Measurements from ENCODE around the gene RCE1. TPM values are rescaled to one million over a fixed set of nuclear protein-coding genes. Genes with fewer than 3 reads are reported as not detected.

RCE1 gene
- total RNA-seq, 1 donor from 2014 or later: 14.1 TPM

DNA sequence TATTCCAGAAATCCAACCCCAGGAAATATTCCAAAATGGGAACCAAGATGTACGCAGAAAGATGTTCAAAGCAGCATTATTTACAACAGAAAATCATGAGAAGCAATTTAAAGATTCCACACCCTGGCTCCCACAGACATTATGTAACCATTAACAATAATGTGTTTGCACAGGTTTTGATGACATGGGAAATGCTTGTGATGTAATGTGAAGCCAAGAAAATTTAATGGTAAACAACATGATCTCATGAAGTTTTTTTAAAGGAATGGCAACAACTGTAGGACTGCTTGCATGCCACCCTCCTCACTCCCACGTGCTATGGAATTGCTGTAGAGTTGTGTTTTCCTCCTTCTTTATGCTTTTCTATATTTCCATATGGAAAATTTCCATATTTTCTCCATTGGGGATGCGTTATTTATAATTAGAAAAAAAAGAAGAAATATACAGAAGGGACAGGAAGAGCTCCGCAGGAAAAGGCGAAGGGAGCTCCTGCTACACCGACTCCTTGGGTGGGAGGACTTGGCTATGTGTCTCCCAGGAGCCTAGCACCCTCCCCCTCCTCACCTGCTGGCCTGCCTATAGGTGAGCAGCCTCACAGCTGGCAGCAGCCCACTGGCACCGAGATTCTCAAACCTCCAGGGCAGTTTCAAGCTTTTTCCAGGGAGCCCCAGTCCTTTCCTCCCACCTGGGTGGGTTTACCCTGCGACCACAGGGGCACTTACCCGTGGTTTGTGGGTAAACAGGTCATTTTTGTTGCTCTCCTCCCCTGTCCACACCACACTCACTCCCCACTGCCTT is 34.5 kb downstream of the RCE1 start:
- Histone ChIP-seq H3K9me3 (ENCODE audit: control insufficient read depth in 3 of 3, low read length in 3 of 3) (no peaks in the 10 kb centered on the region), H3K4me3 (ENCODE audit: low read length in 3 of 3) (no peak overlapping the region), H3K27ac (ENCODE audit: low read depth, low read length) (no peak overlapping the region), H3K36me3 (ENCODE audit: control insufficient read depth in 3 of 3, insufficient read depth in 3 of 3, low read length in 3 of 3) (no peaks in the 10 kb centered on the region), H3K4me1 (ENCODE audit: control insufficient read depth in 3 of 3, insufficient read depth in 3 of 3, low read length in 3 of 3) (peaks cover 18 to 45% (median 40%) of the 10 kb centered on the region in 3 donors), H3K27me3 (ENCODE audit: control insufficient read depth in 3 of 3, insufficient read depth in 3 of 3, low read length in 3 of 3) (no peaks in the 10 kb centered on the region), H3K9ac (ENCODE audit: low read depth in 1 of 3, low read length in 3 of 3) (peak overlapping the region in 1 of 3 donors; percentile 3)

DNA sequence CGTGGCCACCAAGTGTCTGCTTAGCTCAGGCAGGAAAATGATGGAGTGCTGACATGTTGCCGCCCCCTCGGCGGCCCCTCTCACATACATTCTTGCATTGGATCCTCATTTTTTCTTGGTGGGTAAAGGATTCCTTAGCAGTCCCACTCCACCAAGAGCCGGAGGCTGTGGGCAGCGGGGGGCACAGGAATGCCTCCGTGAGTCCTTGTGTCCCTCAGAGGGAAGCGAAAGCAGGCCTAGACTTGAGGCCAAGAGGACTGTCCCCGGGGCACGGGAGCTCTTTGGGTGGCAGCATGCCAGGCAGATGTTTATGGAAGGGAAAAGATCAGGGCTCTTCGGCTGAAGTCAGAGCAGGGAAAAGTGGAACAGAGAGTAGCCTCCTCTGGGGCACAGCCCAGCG is 35.2 kb downstream of the RCE1 start:
- no peaks in the 10 kb centered on the region for H3K9me3 ChIP-seq (ENCODE audit: control insufficient read depth in 3 of 3, low read length in 3 of 3)
- H3K27me3 ChIP-seq (ENCODE audit: control insufficient read depth in 3 of 3, insufficient read depth in 3 of 3, low read length in 3 of 3): no peaks in the 10 kb centered on the region
- no peak overlapping the region for H3K27ac ChIP-seq (ENCODE audit: low read depth, low read length)
- H3K9ac ChIP-seq (ENCODE audit: low read depth in 1 of 3, low read length in 3 of 3): no peak overlapping the region
- no peaks in the 10 kb centered on the region for H3K36me3 ChIP-seq (ENCODE audit: control insufficient read depth in 3 of 3, insufficient read depth in 3 of 3, low read length in 3 of 3)
- peaks cover 25 to 52% (median 47%) of the 10 kb centered on the region in 3 donors for H3K4me1 ChIP-seq (ENCODE audit: control insufficient read depth in 3 of 3, insufficient read depth in 3 of 3, low read length in 3 of 3)
- no peak overlapping the region for H3K4me3 ChIP-seq (ENCODE audit: low read length in 3 of 3)

DNA sequence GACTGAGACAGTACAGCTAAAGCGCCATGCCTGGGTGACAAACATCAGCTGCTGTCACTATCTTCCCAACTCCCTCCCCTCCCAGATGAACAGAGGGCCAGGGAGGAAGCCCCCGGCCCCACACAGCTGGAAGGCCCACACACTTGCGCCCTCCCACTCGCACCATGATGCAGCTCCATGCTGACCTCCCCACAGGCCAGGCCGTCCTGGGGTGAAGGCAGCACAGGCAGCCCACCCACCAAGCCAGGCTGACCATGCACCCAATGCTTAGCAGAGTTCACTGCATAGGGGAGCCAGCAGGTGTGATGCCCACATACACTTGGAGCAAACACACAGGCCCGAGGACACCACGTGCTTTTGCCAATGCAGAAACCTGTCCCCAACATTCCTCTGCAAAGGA is 35.8 kb downstream of the RCE1 start:
- Histone ChIP-seq H3K4me1 (ENCODE audit: control insufficient read depth in 3 of 3, insufficient read depth in 3 of 3, low read length in 3 of 3) (peaks cover 25 to 54% (median 49%) of the 10 kb centered on the region in 3 donors), H3K27me3 (ENCODE audit: control insufficient read depth in 3 of 3, insufficient read depth in 3 of 3, low read length in 3 of 3) (no peaks in the 10 kb centered on the region), H3K9me3 (ENCODE audit: control insufficient read depth in 3 of 3, low read length in 3 of 3) (no peaks in the 10 kb centered on the region), H3K36me3 (ENCODE audit: control insufficient read depth in 3 of 3, insufficient read depth in 3 of 3, low read length in 3 of 3) (no peaks in the 10 kb centered on the region), H3K27ac (ENCODE audit: low read depth, low read length) (no peak overlapping the region), H3K9ac (ENCODE audit: low read depth in 1 of 3, low read length in 3 of 3) (no peak overlapping the region), H3K4me3 (ENCODE audit: low read length in 3 of 3) (no peak overlapping the region)

DNA sequence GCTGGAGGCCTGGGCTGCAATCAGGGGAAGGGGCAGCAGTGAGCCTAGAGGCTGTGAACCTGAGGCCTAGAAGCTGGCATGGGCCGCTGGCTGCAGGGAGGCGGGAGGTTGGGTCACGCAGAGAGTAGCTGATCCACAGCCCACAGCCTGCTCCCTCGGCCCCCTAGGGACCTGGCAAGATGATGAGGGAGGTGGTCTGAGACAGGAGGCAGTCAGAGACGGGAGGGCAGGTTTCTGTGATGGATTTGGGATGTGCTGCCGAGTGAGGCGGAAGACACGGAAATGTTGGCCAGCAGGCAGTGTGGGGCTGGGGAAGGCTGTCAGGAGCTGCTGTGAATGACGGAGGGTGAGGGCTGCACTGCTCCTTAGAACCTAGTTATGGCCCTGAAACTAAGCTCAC is 36.3 kb downstream of the RCE1 start:
- Histone ChIP-seq H3K4me3 (ENCODE audit: low read length in 3 of 3) (no peak overlapping the region), H3K9ac (ENCODE audit: low read depth in 1 of 3, low read length in 3 of 3) (no peak overlapping the region), H3K9me3 (ENCODE audit: control insufficient read depth in 3 of 3, low read length in 3 of 3) (no peaks in the 10 kb centered on the region), H3K4me1 (ENCODE audit: control insufficient read depth in 3 of 3, insufficient read depth in 3 of 3, low read length in 3 of 3) (peaks cover 25 to 54% (median 49%) of the 10 kb centered on the region in 3 donors), H3K36me3 (ENCODE audit: control insufficient read depth in 3 of 3, insufficient read depth in 3 of 3, low read length in 3 of 3) (no peaks in the 10 kb centered on the region), H3K27me3 (ENCODE audit: control insufficient read depth in 3 of 3, insufficient read depth in 3 of 3, low read length in 3 of 3) (no peaks in the 10 kb centered on the region), H3K27ac (ENCODE audit: low read depth, low read length) (no peak overlapping the region)

DNA sequence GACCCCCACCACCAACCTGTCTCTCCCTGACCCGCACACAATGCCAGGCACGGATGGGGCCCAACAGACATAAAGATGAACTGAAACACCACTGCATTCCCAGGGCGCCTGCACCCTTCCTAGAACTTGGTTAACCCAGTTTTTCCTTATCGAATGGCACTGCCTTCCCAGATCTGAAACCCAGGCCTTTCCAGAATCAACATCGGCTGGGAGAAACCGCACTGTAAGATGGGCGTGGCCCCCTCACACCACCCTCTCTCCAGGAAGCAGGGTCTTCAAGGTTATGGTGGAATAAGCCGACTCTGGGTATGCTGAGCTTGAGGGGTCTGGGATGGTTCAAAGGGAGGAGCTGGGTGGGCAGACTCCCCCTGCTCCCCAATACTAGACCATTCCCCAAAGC is 36.8 kb downstream of the RCE1 start:
- H3K27ac ChIP-seq (ENCODE audit: low read depth, low read length): no peak overlapping the region
- no peaks in the 10 kb centered on the region for H3K36me3 ChIP-seq (ENCODE audit: control insufficient read depth in 3 of 3, insufficient read depth in 3 of 3, low read length in 3 of 3)
- H3K4me1 ChIP-seq (ENCODE audit: control insufficient read depth in 3 of 3, insufficient read depth in 3 of 3, low read length in 3 of 3): peaks cover 25 to 54% (median 49%) of the 10 kb centered on the region in 3 donors
- H3K27me3 ChIP-seq (ENCODE audit: control insufficient read depth in 3 of 3, insufficient read depth in 3 of 3, low read length in 3 of 3): no peaks in the 10 kb centered on the region
- no peak overlapping the region for H3K9ac ChIP-seq (ENCODE audit: low read depth in 1 of 3, low read length in 3 of 3)
- no peak overlapping the region for H3K4me3 ChIP-seq (ENCODE audit: low read length in 3 of 3)
- H3K9me3 ChIP-seq (ENCODE audit: control insufficient read depth in 3 of 3, low read length in 3 of 3): no peaks in the 10 kb centered on the region

DNA sequence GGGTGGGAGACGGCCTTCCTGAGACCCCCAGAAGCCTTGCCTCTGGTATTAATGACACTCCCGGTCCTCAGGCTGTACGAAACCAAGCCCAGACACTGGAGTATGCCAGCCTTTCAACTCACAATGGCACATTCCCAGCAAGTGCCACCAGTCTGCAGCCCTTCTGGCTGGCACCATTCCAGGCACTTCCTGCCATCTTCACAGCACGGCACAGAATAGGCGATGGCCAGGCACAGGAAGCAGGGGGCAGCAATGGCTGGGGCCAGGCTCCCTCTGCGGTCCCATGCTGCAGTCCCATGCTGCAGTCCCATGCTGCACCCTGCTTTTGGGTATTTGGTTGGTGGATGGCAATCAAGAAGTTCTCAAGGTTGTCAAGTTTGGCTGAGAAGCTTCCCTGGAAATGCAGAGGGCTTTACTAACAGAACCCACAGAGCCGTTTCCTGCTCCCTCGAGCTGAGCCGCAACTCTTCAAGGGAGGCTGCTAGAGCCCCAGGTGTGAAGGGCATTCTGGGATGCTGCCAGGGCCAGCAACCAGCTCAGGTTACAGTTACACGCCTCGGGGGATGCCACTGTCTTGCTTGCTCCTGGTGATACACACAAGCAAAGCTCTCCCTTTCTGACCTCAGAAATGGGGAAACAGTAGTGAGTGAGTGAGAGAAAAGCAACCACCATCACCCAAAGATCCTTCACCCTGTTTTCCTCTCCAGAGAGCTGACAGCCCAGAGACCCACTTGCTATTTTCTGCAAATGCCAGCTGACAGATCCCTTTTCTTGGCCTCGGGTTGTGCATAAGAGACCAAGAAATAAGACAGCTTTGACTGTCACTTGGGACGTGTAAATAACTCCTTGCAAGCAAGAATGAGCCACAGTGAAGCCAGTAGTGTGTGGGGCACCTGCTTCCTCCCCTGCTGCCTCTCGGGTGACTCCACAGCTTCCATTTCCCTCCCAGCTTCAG is 37.5 kb downstream of the RCE1 start:
- Histone ChIP-seq H3K9ac (ENCODE audit: low read depth in 1 of 3, low read length in 3 of 3) (peak overlapping the region in 1 of 3 donors; percentile 62), H3K27me3 (ENCODE audit: control insufficient read depth in 3 of 3, insufficient read depth in 3 of 3, low read length in 3 of 3) (no peaks in the 10 kb centered on the region), H3K4me1 (ENCODE audit: control insufficient read depth in 3 of 3, insufficient read depth in 3 of 3, low read length in 3 of 3) (peaks cover 25 to 54% (median 51%) of the 10 kb centered on the region in 3 donors), H3K27ac (ENCODE audit: low read depth, low read length) (no peak overlapping the region), H3K36me3 (ENCODE audit: control insufficient read depth in 3 of 3, insufficient read depth in 3 of 3, low read length in 3 of 3) (no peaks in the 10 kb centered on the region), H3K4me3 (ENCODE audit: low read length in 3 of 3) (no peak overlapping the region), H3K9me3 (ENCODE audit: control insufficient read depth in 3 of 3, low read length in 3 of 3) (no peaks in the 10 kb centered on the region)

DNA sequence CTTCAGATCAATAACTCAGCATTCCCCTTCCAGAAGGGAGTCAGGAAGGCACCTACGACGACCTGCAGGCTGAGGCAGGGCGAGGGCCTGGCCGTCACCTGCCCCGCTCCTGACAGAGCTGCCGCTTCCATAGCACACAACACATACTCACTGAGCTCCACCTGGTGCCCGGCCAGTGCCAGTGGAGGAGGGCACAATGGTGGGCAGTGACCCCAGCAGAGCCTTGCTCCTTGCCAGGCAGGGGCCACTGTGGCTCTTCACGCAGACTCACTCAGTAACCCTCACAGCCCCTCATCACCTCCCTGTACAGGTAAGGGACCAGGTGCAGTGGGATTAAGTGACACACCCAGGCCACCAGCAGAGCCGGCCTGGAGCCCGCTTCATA is 38.2 kb downstream of the RCE1 start:
- H3K27ac ChIP-seq (ENCODE audit: low read depth, low read length): no peak overlapping the region
- no peaks in the 10 kb centered on the region for H3K9me3 ChIP-seq (ENCODE audit: control insufficient read depth in 3 of 3, low read length in 3 of 3)
- no peak overlapping the region for H3K4me3 ChIP-seq (ENCODE audit: low read length in 3 of 3)
- H3K36me3 ChIP-seq (ENCODE audit: control insufficient read depth in 3 of 3, insufficient read depth in 3 of 3, low read length in 3 of 3): no peaks in the 10 kb centered on the region
- peak overlapping the region in 1 of 3 donors; percentile 62 for H3K9ac ChIP-seq (ENCODE audit: low read depth in 1 of 3, low read length in 3 of 3)
- H3K27me3 ChIP-seq (ENCODE audit: control insufficient read depth in 3 of 3, insufficient read depth in 3 of 3, low read length in 3 of 3): no peaks in the 10 kb centered on the region
- H3K4me1 ChIP-seq (ENCODE audit: control insufficient read depth in 3 of 3, insufficient read depth in 3 of 3, low read length in 3 of 3): peaks cover 24 to 51% (median 44%) of the 10 kb centered on the region in 3 donors

DNA sequence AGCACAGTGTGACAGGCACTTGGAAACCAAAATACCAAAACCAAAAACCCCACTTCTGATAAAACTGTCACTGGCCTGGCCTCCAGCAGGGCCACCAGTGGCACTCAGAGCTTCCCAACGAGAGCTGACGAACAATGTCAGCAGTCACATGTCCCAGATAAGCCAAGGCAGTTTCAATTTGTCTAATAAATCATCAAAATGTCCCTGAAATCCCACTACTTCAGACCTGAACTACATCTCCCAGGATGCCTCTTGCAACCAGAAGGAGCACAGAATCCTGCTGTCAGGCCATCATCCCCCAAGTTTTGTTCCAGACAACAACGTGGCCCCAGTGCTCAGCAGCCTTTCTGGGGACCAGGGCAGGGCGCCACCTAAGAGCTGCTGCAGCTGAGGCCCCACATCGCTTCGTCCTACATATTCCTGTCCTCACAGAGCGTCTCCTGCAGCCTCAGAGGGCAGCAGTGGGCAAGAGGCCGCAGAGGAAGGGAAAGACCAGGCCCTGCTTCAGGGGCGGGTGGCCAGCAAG is 38.7 kb downstream of the RCE1 start:
- Histone ChIP-seq H3K27ac (ENCODE audit: low read depth, low read length) (no peak overlapping the region), H3K27me3 (ENCODE audit: control insufficient read depth in 3 of 3, insufficient read depth in 3 of 3, low read length in 3 of 3) (no peaks in the 10 kb centered on the region), H3K4me3 (ENCODE audit: low read length in 3 of 3) (no peak overlapping the region), H3K4me1 (ENCODE audit: control insufficient read depth in 3 of 3, insufficient read depth in 3 of 3, low read length in 3 of 3) (peaks cover 27 to 51% (median 44%) of the 10 kb centered on the region in 3 donors), H3K36me3 (ENCODE audit: control insufficient read depth in 3 of 3, insufficient read depth in 3 of 3, low read length in 3 of 3) (no peaks in the 10 kb centered on the region), H3K9me3 (ENCODE audit: control insufficient read depth in 3 of 3, low read length in 3 of 3) (no peaks in the 10 kb centered on the region), H3K9ac (ENCODE audit: low read depth in 1 of 3, low read length in 3 of 3) (peak overlapping the region in 1 of 3 donors; percentile 62)

DNA sequence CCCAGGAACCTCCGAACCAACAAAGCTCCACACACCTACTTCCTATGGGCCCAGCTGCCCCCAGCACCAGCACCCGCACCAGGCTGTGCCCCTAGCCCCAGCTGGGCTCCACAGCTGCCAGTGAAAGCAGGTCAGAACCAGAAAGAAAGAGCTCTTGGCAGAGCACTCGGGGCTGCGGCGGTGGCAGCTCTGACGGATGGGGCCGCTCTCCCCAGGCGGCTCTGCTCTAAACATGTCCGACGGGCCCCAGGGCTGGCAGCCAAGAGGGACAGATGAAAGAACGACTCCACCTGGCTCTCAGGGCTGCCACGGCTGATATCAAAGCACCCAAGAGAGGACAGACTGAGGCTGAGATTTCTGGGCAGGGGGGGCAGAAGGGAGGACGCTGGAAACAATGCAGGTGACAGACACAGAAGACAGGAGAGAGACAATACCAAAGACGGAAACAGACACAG is 39.3 kb downstream of the RCE1 start:
- Histone ChIP-seq H3K36me3 (ENCODE audit: control insufficient read depth in 3 of 3, insufficient read depth in 3 of 3, low read length in 3 of 3) (no peaks in the 10 kb centered on the region), H3K4me1 (ENCODE audit: control insufficient read depth in 3 of 3, insufficient read depth in 3 of 3, low read length in 3 of 3) (peaks cover 28 to 51% (median 45%) of the 10 kb centered on the region in 3 donors), H3K27ac (ENCODE audit: low read depth, low read length) (no peak overlapping the region), H3K9ac (ENCODE audit: low read depth in 1 of 3, low read length in 3 of 3) (peak overlapping the region in 2 of 3 donors; percentile 34 to 69), H3K27me3 (ENCODE audit: control insufficient read depth in 3 of 3, insufficient read depth in 3 of 3, low read length in 3 of 3) (no peaks in the 10 kb centered on the region), H3K4me3 (ENCODE audit: low read length in 3 of 3) (peak overlapping the region in 2 of 3 donors; percentile 56 to 64), H3K9me3 (ENCODE audit: control insufficient read depth in 3 of 3, low read length in 3 of 3) (no peaks in the 10 kb centered on the region)

Data from skeletal muscle tissue (tissue), 4 donors.